ENCODE measurements around the gene RAB40C.
A peak's percentile ranks its signal among the peaks of the same experiment; 100 is the strongest.

Gene RAB40C

DNA sequence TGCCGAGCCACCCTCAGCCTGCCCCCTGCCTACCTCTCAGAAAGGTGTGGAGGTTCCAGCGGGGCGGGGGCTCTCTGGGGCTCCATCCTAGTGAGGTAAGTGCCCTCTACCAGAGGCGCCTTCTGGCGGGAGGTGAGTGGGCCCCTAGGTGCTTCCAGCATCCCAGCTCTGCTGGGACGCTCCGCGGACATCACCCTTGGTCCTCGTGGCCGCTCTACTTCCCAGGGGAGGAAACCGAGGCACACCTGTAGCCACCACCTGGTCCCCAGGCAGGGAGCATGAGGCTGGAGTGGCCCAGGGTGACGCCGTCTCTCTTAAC is 53.1 kb downstream of the RAB40C start:
- TF ChIP-seq, protein P1, sequence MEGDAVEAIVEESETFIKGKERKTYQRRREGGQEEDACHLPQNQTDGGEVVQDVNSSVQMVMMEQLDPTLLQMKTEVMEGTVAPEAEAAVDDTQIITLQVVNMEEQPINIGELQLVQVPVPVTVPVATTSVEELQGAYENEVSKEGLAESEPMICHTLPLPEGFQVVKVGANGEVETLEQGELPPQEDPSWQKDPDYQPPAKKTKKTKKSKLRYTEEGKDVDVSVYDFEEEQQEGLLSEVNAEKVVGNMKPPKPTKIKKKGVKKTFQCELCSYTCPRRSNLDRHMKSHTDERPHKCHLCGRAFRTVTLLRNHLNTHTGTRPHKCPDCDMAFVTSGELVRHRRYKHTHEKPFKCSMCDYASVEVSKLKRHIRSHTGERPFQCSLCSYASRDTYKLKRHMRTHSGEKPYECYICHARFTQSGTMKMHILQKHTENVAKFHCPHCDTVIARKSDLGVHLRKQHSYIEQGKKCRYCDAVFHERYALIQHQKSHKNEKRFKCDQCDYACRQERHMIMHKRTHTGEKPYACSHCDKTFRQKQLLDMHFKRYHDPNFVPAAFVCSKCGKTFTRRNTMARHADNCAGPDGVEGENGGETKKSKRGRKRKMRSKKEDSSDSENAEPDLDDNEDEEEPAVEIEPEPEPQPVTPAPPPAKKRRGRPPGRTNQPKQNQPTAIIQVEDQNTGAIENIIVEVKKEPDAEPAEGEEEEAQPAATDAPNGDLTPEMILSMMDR (IDR thresholded peaks at IDR 0.05; ENCODE audit: borderline replicate concordance, insufficient read depth, low read depth, low read length), result no peak
- H3K4me3 ChIP-seq (ENCODE audit: low read depth, low read length), result peak overlapping the region; percentile 63

DNA sequence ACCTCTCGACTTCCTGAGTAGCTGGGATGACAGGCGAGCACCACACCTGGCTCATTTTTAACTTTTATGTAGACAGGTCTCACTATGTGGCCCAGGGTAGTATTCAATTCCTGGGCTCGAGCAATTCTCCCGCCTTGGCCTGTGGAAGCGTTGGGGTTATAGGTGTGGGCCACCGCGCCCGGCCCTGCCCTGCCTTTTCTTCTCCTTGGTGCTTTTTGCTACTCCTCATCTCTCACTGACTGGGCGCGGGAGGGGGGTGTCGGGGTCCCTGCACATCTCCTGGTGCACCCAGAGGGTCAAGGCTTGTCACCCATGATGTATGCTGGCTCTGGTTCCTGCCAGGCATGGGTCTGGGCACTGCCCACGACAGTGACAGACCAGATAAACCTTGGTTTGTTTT is 54.7 kb downstream of the RAB40C start:
- H3K4me3 ChIP-seq (ENCODE audit: low read depth, low read length), result no peak overlapping the region
- TF ChIP-seq, protein P1 (IDR thresholded peaks at IDR 0.05; ENCODE audit: borderline replicate concordance, insufficient read depth, low read depth, low read length), result no peak

DNA sequence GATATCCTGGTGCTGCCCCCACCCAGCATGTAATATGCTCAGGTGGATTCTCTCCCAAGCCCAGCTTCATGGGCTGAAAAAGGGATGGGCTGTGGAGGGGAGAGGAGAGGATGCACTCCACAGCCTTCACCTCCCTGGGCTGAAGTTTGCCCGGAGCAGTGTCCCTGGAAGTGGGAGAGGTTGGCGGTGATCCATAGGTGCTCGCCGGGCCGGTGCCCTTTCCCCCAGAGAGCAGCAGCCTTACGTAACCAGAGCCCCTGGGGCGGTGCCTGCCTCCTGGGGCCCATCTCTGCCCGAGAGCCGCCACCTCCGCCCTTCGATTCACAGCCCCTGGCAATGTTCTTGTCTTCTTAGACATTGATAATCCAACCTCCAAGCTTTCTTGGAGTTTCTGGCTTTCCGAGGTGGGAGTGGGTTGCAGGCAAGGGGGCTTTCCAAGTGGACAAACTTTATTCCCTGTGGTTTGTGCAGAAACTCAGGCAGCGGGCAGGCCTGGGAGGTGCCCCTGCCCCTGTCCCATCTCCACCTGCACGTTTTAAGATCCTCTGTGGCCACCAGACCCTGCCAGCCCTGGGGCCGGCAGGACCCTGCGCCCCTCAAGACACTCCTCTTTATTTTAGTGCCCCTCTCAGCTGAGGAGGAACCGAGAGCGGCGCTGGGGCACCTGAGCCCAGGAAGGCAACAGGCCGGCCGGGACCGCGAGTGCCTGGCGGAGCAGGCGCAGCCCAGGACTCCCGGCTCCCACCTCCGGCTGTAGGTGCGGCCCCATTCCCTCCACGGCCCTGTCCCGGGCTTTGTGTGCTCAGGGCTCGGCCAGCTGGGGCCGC is 56.2 kb downstream of the RAB40C start:
- no peak overlapping the region for H3K4me3 ChIP-seq (ENCODE audit: low read depth, low read length)
- TF ChIP-seq, protein P1 (IDR thresholded peaks at IDR 0.05; ENCODE audit: borderline replicate concordance, insufficient read depth, low read depth, low read length), result no peak

DNA sequence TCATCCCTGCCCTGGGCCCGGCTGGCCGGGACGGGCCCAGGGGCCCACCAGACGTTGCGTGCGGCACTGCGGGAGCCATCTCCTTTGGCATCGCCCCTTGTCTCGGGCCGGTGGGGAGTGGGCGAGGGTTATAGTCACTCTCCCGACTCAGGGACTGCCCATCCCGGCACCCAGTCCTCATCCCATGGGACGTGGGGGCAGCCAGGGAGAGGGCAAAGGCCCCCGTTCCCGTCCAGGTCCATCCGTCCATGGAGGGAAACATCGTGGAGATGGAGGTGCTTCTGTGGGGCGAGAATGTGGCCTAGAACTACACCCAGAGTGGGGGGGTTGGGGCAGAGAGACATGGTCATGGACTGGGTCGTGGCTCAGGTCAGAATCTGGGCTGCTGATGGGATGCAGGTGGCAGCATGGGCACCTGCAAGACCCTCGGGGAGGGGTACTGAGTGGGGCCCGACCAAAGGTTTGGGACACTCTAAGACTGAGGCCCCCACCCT is 56.9 kb downstream of the RAB40C start:
- TF ChIP-seq, protein P1 (IDR thresholded peaks at IDR 0.05; ENCODE audit: borderline replicate concordance, insufficient read depth, low read depth, low read length), result no peak
- H3K4me3 ChIP-seq (ENCODE audit: low read depth, low read length), result no peak overlapping the region

DNA sequence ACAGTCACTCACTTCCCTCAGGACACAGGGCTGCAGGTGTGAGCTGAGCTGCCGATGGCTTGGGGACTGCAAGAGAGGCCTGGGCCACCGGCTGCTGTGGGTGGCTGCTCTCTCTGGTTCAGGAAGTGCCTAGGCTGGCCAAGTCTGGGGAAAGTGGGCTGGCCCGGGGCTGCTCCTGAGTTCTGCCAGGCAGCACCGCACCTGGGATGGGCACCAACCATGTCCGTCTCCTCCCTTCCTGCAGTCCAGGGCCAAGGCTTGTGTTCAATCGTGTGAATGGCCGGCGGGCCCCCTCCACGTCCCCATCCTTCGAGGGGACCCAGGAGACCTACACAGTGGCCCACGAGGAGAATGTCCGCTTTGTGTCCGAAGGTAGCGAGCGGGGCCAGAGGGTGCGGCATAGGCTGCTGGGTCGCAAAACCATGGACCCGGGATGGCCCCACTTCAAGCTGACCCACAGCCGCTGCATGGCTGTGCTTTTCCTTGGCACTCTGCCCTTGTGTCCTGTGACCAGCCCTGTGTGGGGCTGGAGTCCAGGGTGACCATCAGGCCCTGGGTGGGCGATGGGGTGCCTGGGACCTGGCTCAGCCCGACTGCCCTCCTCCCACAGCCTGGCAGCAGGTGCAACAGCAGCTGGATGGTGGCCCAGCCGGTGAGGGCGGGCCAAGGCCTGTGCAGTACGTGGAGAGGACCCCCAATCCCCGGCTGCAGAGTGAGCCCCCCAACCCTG is 57.5 kb downstream of the RAB40C start:
- H3K4me3 ChIP-seq (ENCODE audit: low read depth, low read length), result no peak overlapping the region
- TF ChIP-seq, protein P1 (IDR thresholded peaks at IDR 0.05; ENCODE audit: borderline replicate concordance, insufficient read depth, low read depth, low read length), result no peak

DNA sequence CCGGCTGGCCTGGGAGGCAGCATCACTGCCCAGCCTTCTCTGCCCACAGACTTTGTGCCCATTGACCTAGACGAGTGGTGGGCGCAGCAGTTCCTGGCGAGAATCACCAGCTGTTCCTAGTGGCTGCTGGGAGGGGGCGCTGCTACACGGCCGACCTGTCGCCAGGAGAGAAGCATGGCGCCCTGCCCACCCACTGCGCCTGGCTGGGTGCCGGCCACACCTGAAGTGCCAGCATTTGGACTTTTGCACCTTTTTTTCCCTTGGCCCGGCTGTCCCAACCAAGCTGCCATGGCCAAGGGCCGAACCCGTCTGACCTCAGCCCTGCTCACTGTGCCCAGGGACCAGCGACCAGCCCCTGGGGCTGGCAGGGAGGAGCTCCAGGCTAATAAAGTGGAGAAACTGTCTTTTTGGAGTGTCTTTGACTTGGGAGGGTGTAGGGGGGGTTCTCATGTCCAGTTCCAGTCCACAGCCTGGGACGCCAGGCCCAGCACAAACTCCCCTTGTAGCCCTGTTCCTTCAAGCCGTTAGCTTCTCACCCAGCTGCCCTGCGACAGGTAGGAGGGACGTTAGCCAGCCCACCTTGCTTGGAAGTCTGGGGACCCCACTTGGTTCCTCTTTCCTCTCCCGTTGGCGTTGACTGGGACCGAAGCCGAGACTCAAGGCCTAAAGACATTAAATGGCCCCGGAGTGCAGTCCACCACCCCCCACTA is 58.4 kb downstream of the RAB40C start:
- TF ChIP-seq, protein P1 (IDR thresholded peaks at IDR 0.05; ENCODE audit: borderline replicate concordance, insufficient read depth, low read depth, low read length), result peak; percentile 88
- peak overlapping the region; percentile 81 for H3K4me3 ChIP-seq (ENCODE audit: low read depth, low read length)

Data from GM12875 (cell line).